Kidney (tissue), 14 donors: Measurements from ENCODE around the gene TNIP3. TPM values are rescaled to one million over a fixed set of nuclear protein-coding genes. Genes with fewer than 3 reads are reported as not detected.

Experiments
- DNase-seq, 5 donors: peaks; one replicate each; pipeline ENCODE4 v3.0.0-alpha.2; 2013 to 2020
- FAIRE-seq: peaks from 2 replicates; lab custom pipeline; 2012; peaks lifted over from hg19 to GRCh38; lab: Jason Lieb, UNC
- H3K27ac ChIP-seq, 2 donors: one replicate each; pipeline ENCODE4 v1.7.0; 2013; ENCODE audit warnings: low read depth in 2 of 2, low read length in 2 of 2, inconsistent platforms in 1 of 2
- H3K27me3 ChIP-seq: one replicate; pipeline ENCODE4 v1.7.1; 2013; ENCODE audit warnings: low read length, inconsistent platforms; ENCODE audit not compliant: control insufficient read depth, insufficient read depth
- H3K36me3 ChIP-seq, 3 donors: one replicate each; pipeline versions ENCODE4 v1.7.0 to v1.7.1; 2013; ENCODE audit warnings: low read length in 3 of 3, control low read depth in 1 of 3, inconsistent platforms in 1 of 3; ENCODE audit not compliant: insufficient read depth in 3 of 3, control insufficient read depth in 2 of 3
- H3K4me1 ChIP-seq, 3 donors: one replicate each; pipeline versions ENCODE4 v1.7.0 to v1.7.1; 2013; ENCODE audit warnings: low read length in 3 of 3, inconsistent platforms in 1 of 3, low read depth in 1 of 3; ENCODE audit not compliant: control insufficient read depth in 2 of 3, insufficient read depth in 2 of 3
- H3K4me3 ChIP-seq, 3 donors: one replicate each; pipeline versions ENCODE4 v1.7.0 to v1.8.1; 2013; ENCODE audit warnings: low read length in 3 of 3, control low read depth in 1 of 3, inconsistent platforms in 1 of 3
- H3K9ac ChIP-seq, 3 donors: one replicate each; pipeline versions ENCODE4 v1.7.0 to v1.7.1; 2013; ENCODE audit warnings: low read length in 3 of 3, control low read depth in 1 of 3, inconsistent platforms in 1 of 3
- H3K9me3 ChIP-seq, 3 donors: one replicate each; pipeline versions ENCODE4 v1.7.0 to v1.7.1; 2013; ENCODE audit warnings: low read length in 3 of 3, control low read depth in 1 of 3, inconsistent platforms in 1 of 3; ENCODE audit not compliant: control insufficient read depth in 2 of 3, insufficient read depth in 1 of 3
- intact Hi-C: fragments of 100-400 bp; cut with DNase I; formaldehyde crosslinking; loops from one replicate; pipeline ENCODE4 v1.11.1; 2022
- polyA plus RNA-seq: library from polyadenylated mRNA; stranded (reverse); fragments of 350-450 nt; fragmentation: Illumina TruSeq; extraction: RNeasy Lipid Tissue Mini Kit (QIAGEN cat#74804); gene quantifications from one replicate; pipeline ENCODE4 v1.2.3, GENCODE V29; 2014; ENCODE audit warnings: low read depth, low replicate concordance; ENCODE audit not compliant: insufficient read depth
- total RNA-seq: library from RNA; stranded (reverse); fragmentation: NEBNext Ultra II Directional; extraction: Animal tissue kit (Norgen Biotek cat#: 25700); gene quantifications from one replicate; pipeline ENCODE4 v1.2.1, GENCODE V29; 2021
- TF ChIP-seq, protein P1 (sequence below): IDR thresholded peaks from 3 replicates; pipeline ENCODE4 v1.5.1; 2012; ENCODE audit warnings: mild to moderate bottlenecking, moderate library complexity, borderline replicate concordance; ENCODE audit not compliant: insufficient read depth; ENCODE audit errors: extremely low read depth
- donor health status: control.
- donor health status: control.
- donor health status: control.
- donor health status: control.
- donor health status: control.
- donor health status: DM: yes; HTN: yes; CAD: no.
- donor health status: Normal renal cell carcinoma (clear cell type).

TNIP3 gene
- total and polyA plus RNA-seq, 2 donors from 2014 or later = 0.63 TPM; not detected in 1

DNA sequence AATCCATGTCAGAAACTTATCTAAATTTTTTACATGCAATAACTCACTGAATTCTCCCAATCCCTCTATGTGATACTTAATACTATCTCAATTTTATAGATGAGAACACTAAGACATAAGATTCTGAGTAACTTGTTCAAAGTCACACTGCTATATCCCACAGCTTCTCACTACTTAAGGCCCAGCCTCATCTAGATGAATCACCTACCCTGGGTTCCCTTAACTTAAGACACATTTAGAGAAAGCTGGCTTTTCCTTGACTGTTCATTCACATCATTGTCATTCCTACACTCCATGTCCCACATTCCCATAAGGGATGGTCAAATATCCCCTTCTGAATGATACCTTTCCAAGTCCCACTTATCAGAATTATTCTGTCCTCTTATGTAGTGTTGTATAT lies 21.0 kb downstream of the TNIP3 start:
- DNase-seq = no peak
- H3K4me3 ChIP-seq = no peak overlapping the region
- H3K9ac ChIP-seq = no peak overlapping the region
- no peaks in the 10 kb centered on the region for H3K36me3 ChIP-seq
- H3K4me1 ChIP-seq = no peaks in the 10 kb centered on the region
- TF ChIP-seq, protein P1, sequence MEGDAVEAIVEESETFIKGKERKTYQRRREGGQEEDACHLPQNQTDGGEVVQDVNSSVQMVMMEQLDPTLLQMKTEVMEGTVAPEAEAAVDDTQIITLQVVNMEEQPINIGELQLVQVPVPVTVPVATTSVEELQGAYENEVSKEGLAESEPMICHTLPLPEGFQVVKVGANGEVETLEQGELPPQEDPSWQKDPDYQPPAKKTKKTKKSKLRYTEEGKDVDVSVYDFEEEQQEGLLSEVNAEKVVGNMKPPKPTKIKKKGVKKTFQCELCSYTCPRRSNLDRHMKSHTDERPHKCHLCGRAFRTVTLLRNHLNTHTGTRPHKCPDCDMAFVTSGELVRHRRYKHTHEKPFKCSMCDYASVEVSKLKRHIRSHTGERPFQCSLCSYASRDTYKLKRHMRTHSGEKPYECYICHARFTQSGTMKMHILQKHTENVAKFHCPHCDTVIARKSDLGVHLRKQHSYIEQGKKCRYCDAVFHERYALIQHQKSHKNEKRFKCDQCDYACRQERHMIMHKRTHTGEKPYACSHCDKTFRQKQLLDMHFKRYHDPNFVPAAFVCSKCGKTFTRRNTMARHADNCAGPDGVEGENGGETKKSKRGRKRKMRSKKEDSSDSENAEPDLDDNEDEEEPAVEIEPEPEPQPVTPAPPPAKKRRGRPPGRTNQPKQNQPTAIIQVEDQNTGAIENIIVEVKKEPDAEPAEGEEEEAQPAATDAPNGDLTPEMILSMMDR = no peak
- intact Hi-C loops = no loop called here
- H3K27ac ChIP-seq = no peak overlapping the region
- no peaks in the 10 kb centered on the region for H3K9me3 ChIP-seq
- no peaks in the 10 kb centered on the region for H3K27me3 ChIP-seq
- FAIRE-seq = no peak

DNA sequence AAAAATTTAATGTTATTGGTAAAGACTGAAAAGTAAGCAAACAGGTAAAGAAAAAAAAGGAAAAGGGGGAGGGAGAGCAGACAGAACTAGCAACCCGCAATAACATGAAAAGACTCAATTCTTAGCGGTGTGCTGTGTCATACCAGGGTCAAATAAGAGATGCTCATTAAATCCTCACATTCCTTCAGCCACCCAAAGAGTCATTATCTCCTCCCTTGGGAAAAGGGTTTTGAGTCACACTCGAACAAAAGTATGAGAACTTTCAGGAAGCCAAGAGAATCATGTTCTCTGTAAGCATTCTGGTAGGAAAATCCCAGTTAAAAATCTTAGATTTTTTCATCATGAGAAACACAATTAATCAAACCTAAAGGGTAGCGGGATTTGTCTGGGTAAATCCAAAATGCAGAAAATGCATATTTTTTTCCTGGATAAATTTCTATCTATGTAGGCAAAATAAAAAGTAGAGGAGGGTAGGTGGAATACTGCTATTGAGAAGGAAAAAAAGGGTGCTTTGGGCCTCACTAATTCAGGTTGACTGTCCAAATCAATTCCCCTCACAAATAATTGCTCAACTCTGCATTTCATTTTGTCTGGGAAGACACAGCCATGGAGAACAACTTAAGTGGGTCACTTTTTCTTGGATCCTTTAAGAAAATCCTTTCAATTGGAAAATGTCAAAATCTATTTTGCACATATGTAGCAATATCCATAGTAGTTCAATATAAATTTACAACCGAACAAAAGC lies 23.2 kb downstream of the TNIP3 start:
- no peak overlapping the region for H3K9ac ChIP-seq
- no peak for FAIRE-seq

DNA sequence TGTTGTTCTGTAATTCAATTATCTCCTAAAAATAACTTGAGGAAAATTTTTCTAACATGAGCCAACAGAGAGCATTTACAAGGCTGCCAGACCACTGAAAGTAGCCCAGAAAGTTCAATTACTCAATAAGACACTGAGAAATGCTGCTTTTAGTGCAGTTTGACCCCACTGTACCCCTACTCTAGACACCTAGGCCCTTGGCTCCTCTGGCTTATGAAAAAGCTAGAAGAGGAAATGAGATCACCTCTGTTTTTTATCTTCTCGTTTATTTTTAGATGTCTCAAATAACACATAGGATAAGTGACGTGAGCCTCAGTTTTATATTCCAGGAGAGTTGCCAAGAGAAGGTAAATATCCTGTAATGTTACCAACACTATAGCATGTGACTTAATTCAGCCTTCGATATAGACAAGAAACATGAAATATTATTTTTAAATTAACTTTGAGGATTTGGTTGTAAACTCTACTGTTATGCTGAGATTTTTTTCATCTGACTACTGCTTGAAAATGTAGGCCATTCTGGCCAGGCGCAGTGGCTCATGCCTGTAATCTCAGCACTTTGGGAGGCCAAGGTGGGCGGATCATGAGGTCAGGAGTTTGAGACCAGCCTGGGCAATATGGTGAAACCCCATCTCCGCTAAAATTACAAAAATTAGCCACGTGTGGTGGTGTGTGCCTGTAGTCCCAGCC lies 24.4 kb downstream of the TNIP3 start:
- no peak for FAIRE-seq
- no peaks in the 10 kb centered on the region for H3K4me1 ChIP-seq

More for the DNA sequence above, 23.2 kb downstream of the TNIP3 start:
- intact Hi-C loops = no loop called here
- Histone ChIP-seq H3K36me3 (no peaks in the 10 kb centered on the region), H3K4me1 (no peaks in the 10 kb centered on the region), H3K27me3 (no peaks in the 10 kb centered on the region), H3K4me3 (no peak overlapping the region), H3K9me3 (no peaks in the 10 kb centered on the region), H3K27ac (no peak overlapping the region)
- no peak for DNase-seq
- TF ChIP-seq, protein P1 = no peak

More for the DNA sequence above, 24.4 kb downstream of the TNIP3 start:
- H3K27ac ChIP-seq = no peak overlapping the region
- H3K36me3 ChIP-seq = no peaks in the 10 kb centered on the region
- DNase-seq = no peak
- TF ChIP-seq, protein P1 = no peak
- H3K9ac ChIP-seq = no peak overlapping the region
- no peaks in the 10 kb centered on the region for H3K9me3 ChIP-seq
- H3K27me3 ChIP-seq = no peaks in the 10 kb centered on the region
- no peak overlapping the region for H3K4me3 ChIP-seq
- intact Hi-C loops = no loop called here
